Epithelial cell of prostate (primary cell): ENCODE results near the gene BUB1.
"Not testable (repeated sequence)": the region's sequence is repeated elsewhere in the genome, so short reads cannot be mapped to it uniquely, and the experiment has no call there.

Experiments
- DNase-seq: peaks from one replicate; pipeline ENCODE4 v3.0.0-alpha.2; 2011; ENCODE audit warnings: low read depth, low spot score
- H3K27ac ChIP-seq: fragments of 450-650 bp; 2 replicates; pipeline ENCODE4 v1.5.1; 2017; ENCODE audit warnings: mild to moderate bottlenecking

BUB1 gene

GRCh38 chr2:110660558-110660957, 17.3 kb downstream of the BUB1 start:
- H3K27ac ChIP-seq, result no peak overlapping the region
- no peak for DNase-seq

- no peak for DNase-seq
Observed at GRCh38 chr2:110659248-110659647, 18.6 kb downstream of the BUB1 start.

GRCh38 chr2:110657724-110658305, 20.0 kb downstream of the BUB1 start:
- DNase-seq, result no peak
- peak overlapping the region; percentile 9 for H3K27ac ChIP-seq

More at GRCh38 chr2:110659248-110659647, 18.6 kb downstream of the BUB1 start:
- no peak overlapping the region for H3K27ac ChIP-seq

GRCh38 chr2:110655701-110656100, 22.2 kb downstream of the BUB1 start:
- no peak overlapping the region for H3K27ac ChIP-seq
- DNase-seq, result no peak

GRCh38 chr2:110653861-110654260, 24.0 kb downstream of the BUB1 start:
- no peak for DNase-seq
- no peak overlapping the region for H3K27ac ChIP-seq

GRCh38 chr2:110650346-110650745, 27.5 kb downstream of the BUB1 start:
- H3K27ac ChIP-seq, result no peak overlapping the region
- DNase-seq, result no peak

GRCh38 chr2:110647777-110648176, 30.1 kb downstream of the BUB1 start:
- no peak for DNase-seq
- H3K27ac ChIP-seq, result no peak overlapping the region

GRCh38 chr2:110645616-110646015, 32.2 kb downstream of the BUB1 start:
- no peak overlapping the region for H3K27ac ChIP-seq
- DNase-seq, result peak; percentile 29

- no peak for DNase-seq
- no peak overlapping the region for H3K27ac ChIP-seq
Observed at GRCh38 chr2:110644357-110644756, 33.5 kb downstream of the BUB1 start.

GRCh38 chr2:110642360-110642759, 35.5 kb downstream of the BUB1 start:
- no peak for DNase-seq
- H3K27ac ChIP-seq, result no peak overlapping the region

- DNase-seq, result no peak
- no peak overlapping the region for H3K27ac ChIP-seq
Observed at GRCh38 chr2:110639972-110640371, 37.9 kb downstream of the BUB1 start.

- no peak for DNase-seq
- H3K27ac ChIP-seq, result no peak overlapping the region
Observed at GRCh38 chr2:110638952-110639695, 38.7 kb downstream of the BUB1 start.

GRCh38 chr2:110638004-110638403, 39.9 kb downstream of the BUB1 start:
- no peak for DNase-seq
- no peak overlapping the region for H3K27ac ChIP-seq

GRCh38 chr2:110637093-110637492, 40.8 kb downstream of the BUB1 start:
- no peak overlapping the region for H3K27ac ChIP-seq
- DNase-seq, result no peak

- DNase-seq, result not testable (repeated sequence)
Observed at GRCh38 chr2:110635949-110636628, 41.8 kb downstream of the BUB1 start.

GRCh38 chr2:110627348-110627747, 50.5 kb downstream of the BUB1 start:
- H3K27ac ChIP-seq, DNase-seq: not testable (repeated sequence)

More at GRCh38 chr2:110635949-110636628, 41.8 kb downstream of the BUB1 start:
- not testable (repeated sequence) for H3K27ac ChIP-seq

- not testable (repeated sequence) for DNase-seq, H3K27ac ChIP-seq
Observed at GRCh38 chr2:110619326-110619939, 58.4 kb downstream of the BUB1 start.

- DNase-seq, H3K27ac ChIP-seq: not testable (repeated sequence)
Observed at GRCh38 chr2:110613927-110614326, 63.9 kb downstream of the BUB1 start.

GRCh38 chr2:110610613-110611250, 67.1 kb downstream of the BUB1 start:
- DNase-seq, H3K27ac ChIP-seq: not testable (repeated sequence)

GRCh38 chr2:110609843-110610612, 67.8 kb downstream of the BUB1 start:
- DNase-seq, H3K27ac ChIP-seq: not testable (repeated sequence)
